Measurements from ENCODE around the gene TCF7.

The TCF7 gene

DNA sequence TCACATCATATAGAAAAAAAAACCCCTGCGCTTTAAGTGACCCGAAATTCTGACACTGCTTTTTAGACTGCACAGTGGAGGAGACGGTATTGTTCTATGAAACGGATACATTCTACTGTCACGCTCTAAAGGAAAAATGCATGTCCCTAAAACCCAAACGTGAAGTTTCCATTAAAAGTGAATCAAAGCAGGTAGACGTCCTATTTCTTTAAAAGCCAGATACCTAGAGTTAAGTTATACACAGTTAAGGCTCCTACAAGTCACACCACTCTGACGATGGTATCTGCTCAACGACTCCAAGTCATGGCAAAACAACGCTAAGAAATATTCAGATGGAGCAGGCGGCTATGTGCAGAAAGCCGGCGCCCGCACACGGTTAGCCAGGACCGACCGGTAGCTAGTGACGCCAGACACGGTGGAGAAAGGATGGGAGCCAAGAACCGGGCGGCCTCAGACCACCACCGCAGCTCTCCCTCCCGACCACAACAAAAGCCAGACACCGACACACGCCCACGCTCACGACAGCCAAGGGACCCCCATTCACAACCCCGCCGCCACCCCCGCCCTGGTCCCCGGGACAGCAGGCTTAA lies 61.5 kb downstream of the TCF7 start:
- DNase-seq (ENCODE audit: low read depth in 2 of 2, low spot score in 1 of 2), result peak in 1 of 2 donors; percentile 40

- DNase-seq (ENCODE audit: low read depth in 2 of 2, low spot score in 1 of 2), result peak; percentile 56 to 61
Measured at GRCh38 chr5:134176511-134177368, 62.3 kb downstream of the TCF7 start, which contains the start of gene SKP1. Gene SKP1, minus strand, starts transcription at chr5:134176950. Its CDS starts 2,928 bp downstream, at chr5:134174022.

GRCh38 chr5:134177369-134178095 lies 63.1 kb downstream of the TCF7 start:
- DNase-seq (ENCODE audit: low read depth in 2 of 2, low spot score in 1 of 2), result no peak

- no peak for DNase-seq (ENCODE audit: low read depth in 2 of 2, low spot score in 1 of 2)
Measured at GRCh38 chr5:134178096-134178419, 63.6 kb downstream of the TCF7 start.

DNA sequence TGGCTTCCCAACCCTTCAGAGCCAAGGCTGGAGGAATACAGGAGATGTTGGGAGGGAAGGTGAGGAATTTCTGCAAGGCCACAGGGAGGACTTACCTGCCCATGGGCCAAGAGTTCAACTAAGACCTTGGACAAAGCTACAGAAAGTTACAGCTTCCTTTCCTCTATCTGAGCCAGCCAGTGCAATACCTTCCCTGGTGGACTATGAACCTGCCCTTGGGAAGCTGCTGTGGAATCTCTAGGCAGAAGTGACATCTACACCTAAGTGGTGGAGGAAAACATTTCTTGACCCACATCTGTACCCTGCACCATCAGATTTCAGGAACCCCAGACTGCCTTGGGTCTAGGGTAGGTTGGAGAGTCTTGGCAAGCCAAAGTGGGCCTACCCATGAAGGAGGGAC lies 69.0 kb downstream of the TCF7 start:
- DNase-seq (ENCODE audit: low read depth in 2 of 2, low spot score in 1 of 2), result no peak

DNA sequence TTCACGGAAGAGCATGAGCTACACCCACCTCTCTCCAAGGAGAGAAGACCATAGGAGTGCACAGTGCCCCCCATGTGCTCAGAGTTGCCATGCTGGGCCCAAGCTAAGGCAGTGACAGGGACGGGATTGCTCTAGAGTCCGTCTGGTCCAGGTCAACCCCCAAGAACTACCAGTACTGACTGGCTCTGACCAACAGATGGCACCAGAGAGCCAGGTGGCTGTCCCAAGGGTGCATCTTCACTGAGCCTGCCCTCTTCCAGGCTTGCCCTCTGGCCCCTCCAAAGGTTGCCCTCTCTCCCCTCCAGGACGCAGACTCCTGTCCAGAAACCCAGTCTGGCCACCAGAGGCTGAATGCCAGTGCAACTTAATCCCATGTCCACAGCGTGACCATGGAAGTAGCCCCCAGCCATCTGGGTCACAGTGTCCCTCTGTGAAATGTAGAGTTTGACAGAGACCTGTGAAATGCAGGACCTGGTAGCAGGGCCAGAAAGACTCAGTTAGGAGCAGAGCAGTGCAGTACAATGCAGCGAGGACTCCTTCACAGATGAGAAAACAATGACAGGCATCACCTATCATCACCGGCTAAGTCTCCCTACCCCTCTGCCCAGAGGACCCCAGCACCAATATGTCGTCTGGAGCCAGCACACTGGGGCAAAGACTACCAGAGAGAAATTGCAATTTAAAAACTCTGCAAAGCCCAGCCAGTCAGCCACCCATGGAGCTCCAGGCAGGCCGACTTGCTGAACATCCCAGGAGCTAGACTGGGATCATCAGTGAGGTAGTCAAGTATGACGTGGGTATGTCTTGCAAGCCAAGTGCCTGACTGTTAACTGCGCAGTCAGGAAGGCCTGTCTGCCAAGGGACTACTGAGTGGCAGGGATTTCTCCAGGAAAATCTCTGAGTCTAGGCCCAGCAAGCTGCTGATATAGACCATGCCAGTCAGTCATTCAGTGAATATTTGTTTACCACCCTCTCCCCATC lies 70.0 kb downstream of the TCF7 start:
- DNase-seq (ENCODE audit: low read depth in 2 of 2, low spot score in 1 of 2), result peak; percentile 45 to 49

- no peak for DNase-seq (ENCODE audit: low read depth in 2 of 2, low spot score in 1 of 2)
Measured at GRCh38 chr5:134188092-134188491, 73.6 kb downstream of the TCF7 start.

DNA sequence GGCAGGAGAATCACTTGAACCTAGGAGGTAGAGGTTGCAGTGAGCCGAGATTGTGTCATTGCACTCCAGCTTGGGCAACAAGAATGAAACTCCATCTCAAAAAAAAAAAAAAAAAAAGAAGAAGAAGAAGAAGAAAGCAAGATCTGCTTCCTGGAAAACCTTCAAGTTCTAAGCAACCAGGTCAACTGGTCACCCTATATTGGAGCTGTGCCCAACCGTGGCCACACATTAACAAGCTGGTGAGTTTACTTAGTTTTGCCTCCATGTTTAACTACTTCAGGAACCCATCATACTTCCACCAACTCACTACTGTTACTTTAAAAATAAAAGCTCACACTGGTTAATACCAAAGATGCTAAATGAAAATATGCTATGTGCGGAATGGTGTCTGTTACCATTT lies 74.5 kb downstream of the TCF7 start:
- no peak for DNase-seq (ENCODE audit: low read depth in 2 of 2, low spot score in 1 of 2)

DNA sequence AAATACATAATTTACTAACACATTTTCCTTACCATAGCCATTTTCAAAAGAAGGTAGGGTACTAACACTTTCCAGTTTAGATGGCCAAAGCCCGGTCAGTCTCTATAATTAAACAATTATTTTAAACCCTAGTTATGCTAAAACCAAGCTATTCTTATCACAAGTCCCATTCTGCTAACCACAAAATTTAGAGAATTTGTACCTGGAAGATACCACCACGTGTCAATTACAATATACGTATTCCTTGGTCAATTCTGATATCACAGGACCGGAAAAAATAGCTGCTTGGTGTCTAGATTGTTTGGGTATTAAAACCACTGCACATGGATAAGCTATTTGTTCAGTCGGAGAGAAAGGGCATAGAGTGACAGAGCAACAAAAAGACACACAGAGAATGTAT lies 81.2 kb downstream of the TCF7 start:
- no peak for DNase-seq (ENCODE audit: low read depth in 2 of 2, low spot score in 1 of 2)
